Measurements from ENCODE around the gene SF1. TPM values are rescaled to one million over a fixed set of nuclear protein-coding genes. Genes with fewer than 3 reads are reported as not detected.

The SF1 gene
- total RNA-seq, 1 experiment from 2014 or later: 72.2 TPM

GRCh38 chr11:64728757-64729365, 49.5 kb downstream of the SF1 start:
- Histone ChIP-seq H3K9me3 (no peaks in the 10 kb centered on the region), H3K27me3 (no peaks in the 10 kb centered on the region), H3K36me3 (no peaks in the 10 kb centered on the region), H3K4me3 (no peak overlapping the region)
- no peak for DNase-seq

GRCh38 chr11:64726867-64727530, 51.3 kb downstream of the SF1 start:
- no peak for DNase-seq
- Histone ChIP-seq H3K27me3 (peaks cover 3% of the 10 kb centered on the region), H3K9me3 (no peaks in the 10 kb centered on the region), H3K4me3 (no peak overlapping the region), H3K36me3 (no peaks in the 10 kb centered on the region)

- no peaks in the 10 kb centered on the region for H3K9me3 ChIP-seq
- DNase-seq: no peak
- peaks cover 8% of the 10 kb centered on the region for H3K27me3 ChIP-seq
Measured at GRCh38 chr11:64726211-64726641, 52.1 kb downstream of the SF1 start.

GRCh38 chr11:64724863-64725532, 53.3 kb downstream of the SF1 start:
- Histone ChIP-seq H3K27me3 (peaks cover 8% of the 10 kb centered on the region), H3K4me3 (no peak overlapping the region), H3K36me3 (no peaks in the 10 kb centered on the region), H3K9me3 (no peaks in the 10 kb centered on the region)
- DNase-seq: no peak

More at GRCh38 chr11:64726211-64726641, 52.1 kb downstream of the SF1 start:
- Histone ChIP-seq H3K36me3 (no peaks in the 10 kb centered on the region), H3K4me3 (no peak overlapping the region)

- Histone ChIP-seq H3K27me3 (peaks cover 8% of the 10 kb centered on the region), H3K4me3 (no peak overlapping the region), H3K9me3 (no peaks in the 10 kb centered on the region), H3K36me3 (no peaks in the 10 kb centered on the region)
- DNase-seq: no peak
Measured at GRCh38 chr11:64723907-64724862, 54.2 kb downstream of the SF1 start.

- Histone ChIP-seq H3K36me3 (no peaks in the 10 kb centered on the region), H3K9me3 (no peaks in the 10 kb centered on the region), H3K4me3 (peak within 1 kb of the TSS; percentile 73), H3K27me3 (peaks cover 8% of the 10 kb centered on the region)
- DNase-seq: peak; percentile 89
Measured at GRCh38 chr11:64723117-64723906, 55.0 kb downstream of the SF1 start, which contains the start of gene NRXN2. TSS of gene NRXN2 (minus strand) at chr11:64723197. CDS start at chr11:64713699, 9,498 bp downstream.

- no peak for DNase-seq
- Histone ChIP-seq H3K9me3 (no peaks in the 10 kb centered on the region), H3K4me3 (no peak overlapping the region), H3K36me3 (no peaks in the 10 kb centered on the region), H3K27me3 (peaks cover 8% of the 10 kb centered on the region)
Measured at GRCh38 chr11:64722141-64723065, 55.9 kb downstream of the SF1 start.

GRCh38 chr11:64721359-64721699, 57.0 kb downstream of the SF1 start:
- DNase-seq: no peak
- H3K27me3 ChIP-seq: peaks cover 8% of the 10 kb centered on the region
- no peaks in the 10 kb centered on the region for H3K9me3 ChIP-seq

GRCh38 chr11:64720640-64721358, 57.5 kb downstream of the SF1 start:
- Histone ChIP-seq H3K9me3 (no peaks in the 10 kb centered on the region), H3K27me3 (peaks cover 8% of the 10 kb centered on the region), H3K36me3 (no peaks in the 10 kb centered on the region), H3K4me3 (no peak overlapping the region)
- DNase-seq: no peak

More at GRCh38 chr11:64721359-64721699, 57.0 kb downstream of the SF1 start:
- Histone ChIP-seq H3K36me3 (no peaks in the 10 kb centered on the region), H3K4me3 (no peak overlapping the region)

- no peak overlapping the region for H3K4me3 ChIP-seq
- H3K27me3 ChIP-seq: peaks cover 8% of the 10 kb centered on the region
- DNase-seq: no peak
Measured at GRCh38 chr11:64720167-64720566, 58.2 kb downstream of the SF1 start.

GRCh38 chr11:64719406-64719805, 58.9 kb downstream of the SF1 start:
- Histone ChIP-seq H3K36me3 (no peaks in the 10 kb centered on the region), H3K9me3 (no peaks in the 10 kb centered on the region), H3K27me3 (peaks cover 13% of the 10 kb centered on the region), H3K4me3 (no peak overlapping the region)
- no peak for DNase-seq

More at GRCh38 chr11:64720167-64720566, 58.2 kb downstream of the SF1 start:
- H3K9me3 ChIP-seq: no peaks in the 10 kb centered on the region
- no peaks in the 10 kb centered on the region for H3K36me3 ChIP-seq

GRCh38 chr11:64718780-64719124, 59.6 kb downstream of the SF1 start:
- H3K27me3 ChIP-seq: peaks cover 19% of the 10 kb centered on the region
- no peak for DNase-seq
- H3K9me3 ChIP-seq: no peaks in the 10 kb centered on the region
- H3K36me3 ChIP-seq: no peaks in the 10 kb centered on the region
- no peak overlapping the region for H3K4me3 ChIP-seq

GRCh38 chr11:64718084-64718779, 60.1 kb downstream of the SF1 start:
- peaks cover 19% of the 10 kb centered on the region for H3K27me3 ChIP-seq
- no peak overlapping the region for H3K4me3 ChIP-seq
- no peak for DNase-seq
- no peaks in the 10 kb centered on the region for H3K9me3 ChIP-seq
- no peaks in the 10 kb centered on the region for H3K36me3 ChIP-seq

GRCh38 chr11:64717268-64717578, 61.1 kb downstream of the SF1 start:
- no peak for DNase-seq
- no peaks in the 10 kb centered on the region for H3K9me3 ChIP-seq
- H3K4me3 ChIP-seq: no peak overlapping the region
- H3K27me3 ChIP-seq: peaks cover 20% of the 10 kb centered on the region
- H3K36me3 ChIP-seq: no peaks in the 10 kb centered on the region

Measured in MG63 (cell line).